Endothelial cell of umbilical vein (primary cell): ENCODE results near the gene TP53AIP1. TPM values are rescaled to one million over a fixed set of nuclear protein-coding genes. Genes with fewer than 3 reads are reported as not detected.

Source experiments
- BruUV-seq: library from RNA; stranded (reverse); fragments of 400-500 nt; replicated peaks from 2 replicates; lab custom pipeline; 2021; lab: Mats Ljungman, UMichigan
- CTCF ChIA-PET: fragments of 300-600, 350-600 bp; sonication (Branson Sonifier 250); formaldehyde crosslinking; loops from one replicate; lab custom pipeline; 2021; ENCODE audit warnings: antibody characterized with exemption, inconsistent platforms; lab: Charles Lee
- POLR2A ChIA-PET: fragments of 300-600, 350-600 bp; sonication (Branson Sonifier 250); formaldehyde crosslinking; loops from one replicate; lab custom pipeline; 2021; ENCODE audit warnings: antibody characterized with exemption, inconsistent platforms; lab: Charles Lee
- DNase-seq: peaks from one replicate; pipeline ENCODE4 v3.0.0-alpha.2; 2011; ENCODE audit warnings: low read depth, low spot score
- FAIRE-seq: peaks from 2 replicates; lab custom pipeline; 2011; peaks lifted over from hg19 to GRCh38; lab: Jason Lieb, UNC
- H2AFZ ChIP-seq: 2 replicates; pipeline ENCODE4 v1.6.0; 2012; ENCODE audit warnings: low read depth, low read length, control low read depth, inconsistent platforms
- H3K27ac ChIP-seq: 2 replicates; pipeline ENCODE4 v1.5.1; 2011; ENCODE audit warnings: low read depth, mild to moderate bottlenecking, control low read depth, low read length, moderate library complexity; ENCODE audit not compliant: insufficient read depth
- H3K27me3 ChIP-seq, 2 experiments: 2 replicates each; pipeline versions ENCODE4 v1.6.0 to v1.6.1; 2011; ENCODE audit warnings: low read length in 2 of 2, mixed read lengths in 1 of 2; ENCODE audit not compliant: control insufficient read depth in 2 of 2, insufficient read depth in 2 of 2
- H3K36me3 ChIP-seq, 2 experiments: 2 replicates in 1 of 2; 3 replicates in 1 of 2; pipeline ENCODE4 v1.5.1; 2011; ENCODE audit warnings: low read length in 2 of 2, mild to moderate bottlenecking in 1 of 2, moderate library complexity in 1 of 2; ENCODE audit not compliant: control insufficient read depth in 2 of 2, insufficient read depth in 2 of 2; ENCODE audit errors: extremely low read depth in 1 of 2
- H3K4me1 ChIP-seq: 3 replicates; pipeline ENCODE4 v1.5.1; 2011; ENCODE audit warnings: mild to moderate bottlenecking, low read length; ENCODE audit not compliant: control insufficient read depth, insufficient read depth; ENCODE audit errors: extremely low read depth
- H3K4me2 ChIP-seq: 2 replicates; pipeline ENCODE4 v1.6.1; 2011; ENCODE audit warnings: low read length, control low read depth, mixed read lengths; ENCODE audit not compliant: insufficient read depth
- H3K4me3 ChIP-seq, 3 experiments: fragments of 200-600 bp in 1 of 3; sonication (generic), shearing (Covaris generic) in 1 of 3; replicated peaks in 1 of 3; 2 replicates each; pipeline ENCODE4 v1.5.1; 2011 to 2016; ENCODE audit warnings: control low read depth in 3 of 3, low read length in 3 of 3, mild to moderate bottlenecking in 2 of 3, inconsistent platforms in 1 of 3, low read depth in 1 of 3, moderate library complexity in 1 of 3; ENCODE audit not compliant: insufficient read depth in 1 of 3
- H3K79me2 ChIP-seq: 2 replicates; pipeline ENCODE4 v1.6.0; 2012; ENCODE audit warnings: low read length, inconsistent platforms; ENCODE audit not compliant: control insufficient read depth, insufficient read depth
- H3K9ac ChIP-seq: replicated peaks from 2 replicates; pipeline ENCODE3; 2011; ENCODE audit warnings: low read length, control low read depth; ENCODE audit not compliant: insufficient read depth; ENCODE audit errors: extremely low read depth
- H3K9me1 ChIP-seq: replicated peaks from 3 replicates; pipeline ENCODE4 v1.6.0; 2011; ENCODE audit warnings: mild to moderate bottlenecking, low read length; ENCODE audit not compliant: control insufficient read depth, insufficient read depth; ENCODE audit errors: extremely low read depth
- H3K9me3 ChIP-seq: replicated peaks from 2 replicates; pipeline ENCODE4 v1.5.1; 2012; ENCODE audit warnings: low read length, inconsistent platforms; ENCODE audit not compliant: control insufficient read depth, insufficient read depth
- H4K20me1 ChIP-seq: replicated peaks from 2 replicates; pipeline ENCODE3; 2011; ENCODE audit warnings: mild to moderate bottlenecking, low read length; ENCODE audit not compliant: control insufficient read depth, insufficient read depth; ENCODE audit errors: extremely low read depth
- EZH2 ChIP-seq: IDR thresholded peaks from 2 replicates; pipeline ENCODE4 v1.6.1; 2012; ENCODE audit warnings: borderline replicate concordance, low read depth, mild to moderate bottlenecking, moderate library complexity, low read length, inconsistent platforms; ENCODE audit not compliant: severe bottlenecking
- FOS ChIP-seq: IDR thresholded peaks from 2 replicates; pipeline ENCODE4 v1.6.1; 2011; ENCODE audit warnings: mild to moderate bottlenecking, low read length, moderate library complexity, borderline replicate concordance; ENCODE audit not compliant: insufficient read depth
- GATA2 ChIP-seq: IDR thresholded peaks from 2 replicates; pipeline ENCODE4 v1.7.0; 2011; ENCODE audit warnings: low read depth, mild to moderate bottlenecking, moderate library complexity, mixed read lengths, low read length; ENCODE audit not compliant: insufficient read length, insufficient read depth
- JUN ChIP-seq: IDR thresholded peaks from 2 replicates; pipeline ENCODE4 v1.6.1; 2011; ENCODE audit warnings: borderline replicate concordance, low read depth; ENCODE audit not compliant: insufficient read length, insufficient read depth
- MAX ChIP-seq: IDR thresholded peaks from 2 replicates; pipeline ENCODE4 v1.6.1; 2011; ENCODE audit not compliant: insufficient read depth, insufficient read length
- MYC ChIP-seq: IDR thresholded peaks from one replicate; pipeline ENCODE4 v1.6.1; 2011; ENCODE audit warnings: mild to moderate bottlenecking, low read depth, low read length
- POLR2A ChIP-seq: IDR thresholded peaks from 2 replicates; pipeline ENCODE4 v1.6.1; 2012; ENCODE audit warnings: low read depth, mild to moderate bottlenecking, control low read depth, low read length
- POLR2AphosphoS5 ChIP-seq: IDR thresholded peaks from 2 replicates; pipeline ENCODE4 v1.6.1; 2012; ENCODE audit warnings: low read depth, mild to moderate bottlenecking, control low read depth, low read length, moderate library complexity; ENCODE audit not compliant: insufficient read depth
- dilution Hi-C: fragments of 300-500 bp; cut with MboI; formaldehyde crosslinking; loops from one replicate; pipeline ENCODE4 v1.15.0; 2019; ENCODE audit warnings: low sequenced_read_pairs; ENCODE audit not compliant: extremely low pct_ligation_motif_present
- intact Hi-C: fragments of 100-400 bp; cut with micrococcal nuclease; formaldehyde crosslinking; loops from one replicate; pipeline ENCODE4 v1.10.0; 2022
- polyA plus RNA-seq, 4 experiments: library from polyadenylated mRNA; depleted of rRNA in 3 of 4; stranded (reverse) in 3 of 4; unstranded in 1 of 4; fragments of >200 nt; gene quantifications; 2 replicates each; pipeline versions ENCODE4 v1.2.1 to v1.2.3, GENCODE V29; 2011 to 2012; ENCODE audit warnings: missing spikeins in 1 of 4
- total RNA-seq: library from RNA; stranded (reverse); gene quantifications from 2 replicates; pipeline ENCODE4 v1.2.3, GENCODE V29; 2021
- TF ChIP-seq, protein P1 (sequence below), 2 donors: IDR thresholded peaks; 1 replicate in 1 of 2; 2 replicates in 1 of 2; pipeline ENCODE4 v1.5.1; 2011; ENCODE audit warnings: low read length in 2 of 2, mild to moderate bottlenecking in 2 of 2, moderate library complexity in 2 of 2, control low read depth in 1 of 2, inconsistent platforms in 1 of 2, low read depth in 1 of 2; ENCODE audit not compliant: insufficient read depth in 1 of 2; ENCODE audit errors: extremely low read depth in 1 of 2

TP53AIP1 gene
- total and polyA plus RNA-seq, 2 donors (not counting 3 experiments of a cell fraction or from before 2014, with no cell fraction given): not detected

DNA sequence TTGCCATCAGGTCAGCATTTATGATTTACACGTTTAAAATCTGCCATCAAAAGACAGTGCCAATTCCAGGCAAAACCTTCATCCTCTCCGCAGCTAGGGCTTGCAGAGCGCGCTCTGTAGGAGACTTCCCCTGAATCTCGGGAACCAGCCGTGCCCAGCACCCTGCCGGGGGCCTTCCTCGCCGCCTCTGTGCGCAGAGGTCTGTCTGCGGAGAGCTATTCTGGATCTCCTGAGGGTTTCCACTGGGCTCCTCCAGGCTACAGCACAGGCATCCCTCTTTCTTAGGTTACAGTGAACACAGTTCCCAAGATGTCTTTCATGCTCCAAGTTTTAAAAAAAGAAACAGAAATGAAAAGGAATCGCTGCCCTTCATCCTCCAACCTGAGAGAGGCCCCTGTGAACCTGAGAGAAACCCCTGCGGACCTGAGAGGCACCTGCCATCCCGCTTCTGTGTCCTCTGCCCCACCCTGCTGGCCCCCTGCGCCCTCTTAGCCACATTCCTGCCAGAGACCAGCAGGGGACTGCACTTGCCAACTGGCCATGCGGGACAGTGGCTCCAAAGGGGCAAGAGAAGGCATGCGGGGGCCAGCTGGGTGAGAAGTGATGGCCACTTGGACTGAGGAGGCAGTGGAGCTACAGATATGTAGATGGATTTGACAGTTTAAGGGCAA lies 16.1 kb downstream of the TP53AIP1 start:
- Histone ChIP-seq H3K4me1 (no peaks in the 10 kb centered on the region), H3K4me3 (no peak overlapping the region), H3K9me1 (no peaks in the 10 kb centered on the region), H2AFZ (no peak overlapping the region), H3K9ac (no peak overlapping the region), H3K9me3 (no peaks in the 10 kb centered on the region), H3K27me3 (peaks cover 2% of the 10 kb centered on the region in 2 experiments), H3K79me2 (no peaks in the 10 kb centered on the region), H4K20me1 (no peaks in the 10 kb centered on the region), H3K27ac (no peak overlapping the region), H3K4me2 (no peak overlapping the region), H3K36me3 (no peaks in the 10 kb centered on the region)
- BruUV-seq: no TSS peak
- no peak for TF ChIP-seq GATA2
- TF ChIP-seq, protein P1, sequence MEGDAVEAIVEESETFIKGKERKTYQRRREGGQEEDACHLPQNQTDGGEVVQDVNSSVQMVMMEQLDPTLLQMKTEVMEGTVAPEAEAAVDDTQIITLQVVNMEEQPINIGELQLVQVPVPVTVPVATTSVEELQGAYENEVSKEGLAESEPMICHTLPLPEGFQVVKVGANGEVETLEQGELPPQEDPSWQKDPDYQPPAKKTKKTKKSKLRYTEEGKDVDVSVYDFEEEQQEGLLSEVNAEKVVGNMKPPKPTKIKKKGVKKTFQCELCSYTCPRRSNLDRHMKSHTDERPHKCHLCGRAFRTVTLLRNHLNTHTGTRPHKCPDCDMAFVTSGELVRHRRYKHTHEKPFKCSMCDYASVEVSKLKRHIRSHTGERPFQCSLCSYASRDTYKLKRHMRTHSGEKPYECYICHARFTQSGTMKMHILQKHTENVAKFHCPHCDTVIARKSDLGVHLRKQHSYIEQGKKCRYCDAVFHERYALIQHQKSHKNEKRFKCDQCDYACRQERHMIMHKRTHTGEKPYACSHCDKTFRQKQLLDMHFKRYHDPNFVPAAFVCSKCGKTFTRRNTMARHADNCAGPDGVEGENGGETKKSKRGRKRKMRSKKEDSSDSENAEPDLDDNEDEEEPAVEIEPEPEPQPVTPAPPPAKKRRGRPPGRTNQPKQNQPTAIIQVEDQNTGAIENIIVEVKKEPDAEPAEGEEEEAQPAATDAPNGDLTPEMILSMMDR (IDR thresholded peaks at IDR 0.05; ENCODE audit: extremely low read depth in 1 of 2, insufficient read depth in 1 of 2, low read depth in 1 of 2, low read length in 2 of 2): no peak
- TF ChIP-seq FOS: no peak
- dilution Hi-C loops (no loop called here), intact Hi-C loops (no loop called here)
- DNase-seq (no peak), FAIRE-seq (no peak)
- CTCF ChIA-PET: interaction anchor here (1.4 to 2.5 kb wide), 3 partner anchors 17 to 22 kb away, joined by 3 to 9 read pairs (median 5); no protein-coding TSS in a partner anchor
- POLR2A ChIA-PET: no interaction called here

- H3K9me3 ChIP-seq: no peaks in the 10 kb centered on the region
- H3K27me3 ChIP-seq: peaks cover 2% of the 10 kb centered on the region in 2 experiments
- DNase-seq (no peak), FAIRE-seq (no peak)
- dilution Hi-C loops: no loop called here
- TF ChIP-seq POLR2AphosphoS5 (no peak), JUN (no peak), POLR2A (no peak), EZH2 (no peak), GATA2 (no peak), FOS (no peak), MYC (no peak), MAX (no peak)
- TF ChIP-seq, protein P1 (IDR thresholded peaks at IDR 0.05; ENCODE audit: extremely low read depth in 1 of 2, insufficient read depth in 1 of 2, low read depth in 1 of 2, low read length in 2 of 2): no peak
- no peak overlapping the region for H3K4me3 ChIP-seq
- no peak overlapping the region for H3K27ac ChIP-seq
- POLR2A ChIA-PET: no interaction called here
- no peaks in the 10 kb centered on the region for H3K4me1 ChIP-seq
- H3K79me2 ChIP-seq: no peaks in the 10 kb centered on the region
- BruUV-seq: no TSS peak
- intact Hi-C loops: no loop called here
- CTCF ChIA-PET: interaction anchor here (1.4 to 2.2 kb wide), 2 partner anchors 16 to 41 kb away, joined by 3 to 11 read pairs; no protein-coding TSS in a partner anchor
- H3K4me2 ChIP-seq: no peak overlapping the region
- H4K20me1 ChIP-seq: no peaks in the 10 kb centered on the region
- H3K9me1 ChIP-seq: no peaks in the 10 kb centered on the region
- H3K9ac ChIP-seq: no peak overlapping the region
- no peaks in the 10 kb centered on the region for H3K36me3 ChIP-seq
- no peak overlapping the region for H2AFZ ChIP-seq
Observed at GRCh38 chr11:128926000-128926399, 16.7 kb downstream of the TP53AIP1 start.
